Epithelial cell of prostate (primary cell): ENCODE results near the gene ILDR1.
"Not testable (repeated sequence)": the region's sequence is repeated elsewhere in the genome, so short reads cannot be mapped to it uniquely, and the experiment has no call there.

Source experiments
- DNase-seq: peaks from one replicate; pipeline ENCODE4 v3.0.0-alpha.2; 2011; ENCODE audit warnings: low read depth, low spot score
- H3K27ac ChIP-seq: fragments of 450-650 bp; 2 replicates; pipeline ENCODE4 v1.5.1; 2017; ENCODE audit warnings: mild to moderate bottlenecking

The ILDR1 gene

GRCh38 chr3:121957674-121958415, 64.2 kb downstream of the ILDR1 start:
- DNase-seq, result no peak
- H3K27ac ChIP-seq, result no peak overlapping the region

- no peak for DNase-seq
- H3K27ac ChIP-seq, result no peak overlapping the region
Observed at GRCh38 chr3:121956363-121956762, 65.7 kb downstream of the ILDR1 start.

- no peak for DNase-seq
Observed at GRCh38 chr3:121951291-121951919, 70.6 kb downstream of the ILDR1 start.

GRCh38 chr3:121948641-121949040, 73.4 kb downstream of the ILDR1 start:
- no peak for DNase-seq

More at GRCh38 chr3:121951291-121951919, 70.6 kb downstream of the ILDR1 start:
- H3K27ac ChIP-seq, result no peak overlapping the region

GRCh38 chr3:121943431-121943830, 78.6 kb downstream of the ILDR1 start:
- no peak for DNase-seq
- H3K27ac ChIP-seq, result peak overlapping the region; percentile 70

More at GRCh38 chr3:121948641-121949040, 73.4 kb downstream of the ILDR1 start:
- no peak overlapping the region for H3K27ac ChIP-seq

- H3K27ac ChIP-seq, result peak overlapping the region; percentile 70
- no peak for DNase-seq
Observed at GRCh38 chr3:121942116-121942786, 79.8 kb downstream of the ILDR1 start.

- H3K27ac ChIP-seq, result peak overlapping the region; percentile 70
Observed at GRCh38 chr3:121941592-121941991, 80.5 kb downstream of the ILDR1 start.

GRCh38 chr3:121938141-121938855, 83.7 kb downstream of the ILDR1 start:
- DNase-seq, H3K27ac ChIP-seq: not testable (repeated sequence)

More at GRCh38 chr3:121941592-121941991, 80.5 kb downstream of the ILDR1 start:
- no peak for DNase-seq
